ENCODE data around the gene ONECUT2.

The ONECUT2 gene

GRCh38 chr18:57455576-57456129, 20.5 kb downstream of the ONECUT2 start (continued):
- no peak for TF ChIP-seq SNAI2 (CRISPR knock-in tag; IDR thresholded peaks at IDR 0.05)

DNA sequence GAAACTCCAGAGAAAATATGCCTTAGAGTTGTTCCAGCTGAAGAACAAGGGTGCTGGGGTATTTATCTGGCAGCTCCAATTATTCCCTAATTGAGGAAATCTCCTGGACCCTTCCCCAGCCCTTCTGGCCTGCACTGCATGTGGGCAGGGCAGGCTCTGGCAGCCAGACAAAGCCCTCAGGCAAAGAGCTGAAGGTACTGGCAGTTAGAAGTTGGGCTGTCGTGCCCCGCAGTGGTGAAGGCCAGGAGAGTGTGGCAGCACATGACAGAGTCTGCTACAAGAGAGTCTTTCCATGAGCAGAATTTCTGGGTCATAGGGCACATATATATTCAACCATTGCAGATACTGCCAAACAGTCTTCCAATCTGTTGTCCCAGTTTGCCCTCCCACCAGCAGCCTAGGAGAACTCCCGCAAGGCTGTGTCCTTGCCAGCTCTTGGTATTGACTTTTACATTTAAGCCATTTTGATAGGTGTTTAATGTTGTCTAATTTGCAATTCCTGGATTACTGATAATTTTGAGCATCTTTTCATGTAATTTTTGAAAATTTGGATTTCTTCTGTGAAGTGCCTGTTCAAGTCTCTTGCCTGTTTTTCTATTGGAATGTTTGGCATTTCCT, 26.6 kb downstream of the ONECUT2 start:
- TF ChIP-seq PPARA (CRISPR knock-in tag; IDR thresholded peaks at IDR 0.05; ENCODE audit: borderline replicate concordance): no peak
- TF ChIP-seq ESRRG (CRISPR knock-in tag; IDR thresholded peaks at IDR 0.05): no peak
- no peak for TF ChIP-seq ZC3H10 (CRISPR knock-in tag; IDR thresholded peaks at IDR 0.05)
- TF ChIP-seq CSDC2 (CRISPR knock-in tag; IDR thresholded peaks at IDR 0.05): no peak
- TF ChIP-seq RARB (CRISPR knock-in tag; IDR thresholded peaks at IDR 0.05): no peak
- no peak for TF ChIP-seq ISL1 (CRISPR knock-in tag; IDR thresholded peaks at IDR 0.05)
- no peak for TF ChIP-seq ZFP30 (CRISPR knock-in tag; IDR thresholded peaks at IDR 0.05)
- no peak for ATAC-seq

DNA sequence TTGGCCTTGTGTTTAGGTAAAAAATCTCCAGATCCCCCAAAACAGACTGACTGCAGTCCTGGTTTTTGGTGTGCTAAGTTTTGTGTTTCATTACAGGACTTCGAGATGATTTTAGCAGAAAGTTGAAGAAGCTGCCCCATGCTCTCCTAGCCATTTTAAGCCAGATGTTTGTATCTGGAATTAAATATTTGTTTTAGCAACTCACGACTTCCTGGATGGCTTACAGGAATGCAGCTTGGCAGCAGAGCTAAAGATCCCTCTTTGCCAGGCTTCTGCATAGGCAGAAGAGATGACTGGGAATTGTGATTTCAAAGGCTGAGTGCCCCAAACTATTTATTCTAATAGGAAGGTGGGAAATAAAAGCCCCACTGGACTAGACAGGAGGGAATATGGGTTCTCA, 31.1 kb downstream of the ONECUT2 start:
- no peak for ATAC-seq
- TF ChIP-seq CSDC2 (CRISPR knock-in tag; IDR thresholded peaks at IDR 0.05) (no peak), ZFP3 (CRISPR knock-in tag; IDR thresholded peaks at IDR 0.05) (no peak), ISL1 (CRISPR knock-in tag; IDR thresholded peaks at IDR 0.05) (no peak), ZFP30 (CRISPR knock-in tag; IDR thresholded peaks at IDR 0.05) (no peak)

DNA sequence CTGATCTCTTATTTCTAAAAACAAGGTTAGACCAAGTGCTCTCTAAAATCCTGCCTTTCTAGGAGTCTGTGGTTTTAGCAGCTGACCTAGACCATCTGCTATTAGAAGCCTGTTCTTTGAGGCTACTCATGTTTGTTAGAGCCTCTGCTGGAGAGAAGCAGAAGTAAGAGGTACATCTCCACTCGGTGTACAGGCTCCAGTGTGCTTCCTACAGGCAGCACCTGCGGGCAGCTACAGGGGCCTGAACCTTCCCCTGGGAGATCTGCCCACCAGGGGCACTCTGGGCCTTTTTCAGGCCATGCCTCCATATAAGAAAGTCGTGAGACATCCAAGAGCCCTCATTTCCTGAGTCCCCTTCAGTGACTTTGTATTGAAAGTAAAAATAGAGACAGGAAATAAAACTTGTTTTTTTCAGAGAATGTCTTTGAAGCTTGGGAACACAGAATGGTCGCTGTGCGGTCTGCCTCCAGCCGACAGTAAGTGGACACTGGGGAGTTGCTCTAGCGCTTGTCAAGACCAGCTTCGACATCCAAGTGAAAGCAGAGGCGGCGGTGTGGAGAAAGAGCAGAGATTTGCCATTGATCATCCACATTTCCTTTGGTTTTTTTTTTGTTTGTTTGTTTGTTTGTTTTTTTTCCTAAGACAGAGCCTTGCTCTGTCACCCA, 31.7 kb downstream of the ONECUT2 start:
- TF ChIP-seq ZNF565 (CRISPR knock-in tag; conservative IDR thresholded peaks at IDR 0.05; ENCODE audit: low read depth) (no peak), ZNF8 (CRISPR knock-in tag; IDR thresholded peaks at IDR 0.05) (no peak), PPARA (CRISPR knock-in tag; IDR thresholded peaks at IDR 0.05; ENCODE audit: borderline replicate concordance) (no peak), CSRNP3 (CRISPR knock-in tag; IDR thresholded peaks at IDR 0.05) (no peak), BACH2 (CRISPR knock-in tag; IDR thresholded peaks at IDR 0.05; ENCODE audit: borderline replicate concordance) (no peak), TSHZ2 (CRISPR knock-in tag; IDR thresholded peaks at IDR 0.05) (no peak), ZFP30 (CRISPR knock-in tag; IDR thresholded peaks at IDR 0.05) (no peak), ZC3H10 (CRISPR knock-in tag; IDR thresholded peaks at IDR 0.05) (no peak), TOX (CRISPR knock-in tag; IDR thresholded peaks at IDR 0.05; ENCODE audit: borderline replicate concordance) (no peak), ZFP3 (CRISPR knock-in tag; IDR thresholded peaks at IDR 0.05) (no peak), GLIS3 (CRISPR knock-in tag; IDR thresholded peaks at IDR 0.05) (no peak), ESRRG (CRISPR knock-in tag; IDR thresholded peaks at IDR 0.05) (no peak), ISL1 (CRISPR knock-in tag; IDR thresholded peaks at IDR 0.05) (no peak), ARNTL (CRISPR knock-in tag; IDR thresholded peaks at IDR 0.05; ENCODE audit: borderline replicate concordance, low read depth) (no peak), ZNF70 (CRISPR knock-in tag; IDR thresholded peaks at IDR 0.05) (no peak), SNAI2 (CRISPR knock-in tag; IDR thresholded peaks at IDR 0.05) (no peak)
- TF ChIP-seq, protein P1, sequence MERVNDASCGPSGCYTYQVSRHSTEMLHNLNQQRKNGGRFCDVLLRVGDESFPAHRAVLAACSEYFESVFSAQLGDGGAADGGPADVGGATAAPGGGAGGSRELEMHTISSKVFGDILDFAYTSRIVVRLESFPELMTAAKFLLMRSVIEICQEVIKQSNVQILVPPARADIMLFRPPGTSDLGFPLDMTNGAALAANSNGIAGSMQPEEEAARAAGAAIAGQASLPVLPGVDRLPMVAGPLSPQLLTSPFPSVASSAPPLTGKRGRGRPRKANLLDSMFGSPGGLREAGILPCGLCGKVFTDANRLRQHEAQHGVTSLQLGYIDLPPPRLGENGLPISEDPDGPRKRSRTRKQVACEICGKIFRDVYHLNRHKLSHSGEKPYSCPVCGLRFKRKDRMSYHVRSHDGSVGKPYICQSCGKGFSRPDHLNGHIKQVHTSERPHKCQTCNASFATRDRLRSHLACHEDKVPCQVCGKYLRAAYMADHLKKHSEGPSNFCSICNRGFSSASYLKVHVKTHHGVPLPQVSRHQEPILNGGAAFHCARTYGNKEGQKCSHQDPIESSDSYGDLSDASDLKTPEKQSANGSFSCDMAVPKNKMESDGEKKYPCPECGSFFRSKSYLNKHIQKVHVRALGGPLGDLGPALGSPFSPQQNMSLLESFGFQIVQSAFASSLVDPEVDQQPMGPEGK (CRISPR knock-in tag; IDR thresholded peaks at IDR 0.05; ENCODE audit: borderline replicate concordance): no peak
- ATAC-seq: no peak

GRCh38 chr18:57469884-57470283, 34.7 kb downstream of the ONECUT2 start:
- no peak for ATAC-seq
- TF ChIP-seq BACH2 (CRISPR knock-in tag; IDR thresholded peaks at IDR 0.05; ENCODE audit: borderline replicate concordance) (no peak), ZNF565 (CRISPR knock-in tag; conservative IDR thresholded peaks at IDR 0.05; ENCODE audit: low read depth) (no peak), ZC3H10 (CRISPR knock-in tag; IDR thresholded peaks at IDR 0.05) (no peak), ZNF8 (CRISPR knock-in tag; IDR thresholded peaks at IDR 0.05) (no peak), TCF4 (CRISPR knock-in tag; IDR thresholded peaks at IDR 0.05; ENCODE audit: borderline replicate concordance) (no peak), ZNF70 (CRISPR knock-in tag; IDR thresholded peaks at IDR 0.05) (no peak), ARNTL (CRISPR knock-in tag; IDR thresholded peaks at IDR 0.05; ENCODE audit: borderline replicate concordance, low read depth) (no peak), CSDC2 (CRISPR knock-in tag; IDR thresholded peaks at IDR 0.05) (no peak), ISL1 (CRISPR knock-in tag; IDR thresholded peaks at IDR 0.05) (no peak), OSR1 (CRISPR knock-in tag; IDR thresholded peaks at IDR 0.05) (no peak)
